Hematopoietic multipotent progenitor cell treated with erythropoietin and hydrocortisone succinate and interleukin-3 and kit ligand, for 17 days (in vitro differentiated cells): ENCODE data around the gene TASOR2.

Experiments used
- DNase-seq: peaks from one replicate; pipeline ENCODE4 v3.0.0-alpha.2; 2015; ENCODE audit warnings: low spot score

Gene TASOR2

GRCh38 chr10:5655121-5655520, 29.5 kb upstream of the TASOR2 start:
- no peak for DNase-seq

- no peak for DNase-seq
These were observed 27.7 kb upstream of the TASOR2 start for GRCh38 chr10:5656737-5657579.

GRCh38 chr10:5658871-5659618, 25.6 kb upstream of the TASOR2 start:
- no peak for DNase-seq

- no peak for DNase-seq
These were observed 24.7 kb upstream of the TASOR2 start for GRCh38 chr10:5659702-5660528.

GRCh38 chr10:5661043-5661442, 23.6 kb upstream of the TASOR2 start:
- no peak for DNase-seq

- no peak for DNase-seq
These were observed 21.7 kb upstream of the TASOR2 start for GRCh38 chr10:5662708-5663579.

- DNase-seq, result no peak
These were observed 20.8 kb upstream of the TASOR2 start for GRCh38 chr10:5663692-5664427.

GRCh38 chr10:5665373-5666007, 19.1 kb upstream of the TASOR2 start:
- DNase-seq, result no peak

- DNase-seq, result no peak
These were observed 18.4 kb upstream of the TASOR2 start, which contains the start of gene ASB13 for GRCh38 chr10:5666008-5666840. TSS of gene ASB13 (minus strand) at chr10:5666595. CDS start at chr10:5666551, 44 bp downstream.

GRCh38 chr10:5666841-5667630, 17.6 kb upstream of the TASOR2 start:
- DNase-seq, result no peak

- no peak for DNase-seq
These were observed 16.2 kb upstream of the TASOR2 start for GRCh38 chr10:5668429-5668828.

- no peak for DNase-seq
These were observed 15.0 kb upstream of the TASOR2 start for GRCh38 chr10:5669604-5670003.

- DNase-seq, result no peak
These were observed 13.8 kb upstream of the TASOR2 start for GRCh38 chr10:5670662-5671375.

GRCh38 chr10:5678397-5679036, 6.1 kb upstream of the TASOR2 start:
- no peak for DNase-seq

GRCh38 chr10:5679037-5679435, 5.6 kb upstream of the TASOR2 start:
- DNase-seq, result no peak

- DNase-seq, result no peak
These were observed 5.0 kb upstream of the TASOR2 start for GRCh38 chr10:5679606-5680005.

GRCh38 chr10:5681930-5682329, 2.7 kb upstream of the TASOR2 start:
- DNase-seq, result no peak
